Esophagus squamous epithelium (tissue), 4 donors: ENCODE measurements around the gene ULK4.

Experiments used
- POLR2A ChIP-seq, 4 donors: fragments of 450-650 bp; IDR thresholded peaks; one replicate each; pipeline ENCODE4 v1.6.1; 2017; ENCODE audit warnings: antibody characterized with exemption in 4 of 4, mild to moderate bottlenecking in 4 of 4, moderate library complexity in 3 of 4
- TF ChIP-seq, protein P1 (sequence below), 6 experiments: fragments of 450-650 bp in 4 of 6; fragments of 200-600 bp in 2 of 6; sonication (generic) in 2 of 6; IDR thresholded peaks; one replicate each; pipeline ENCODE4 v1.5.1; 2016 to 2019; ENCODE audit warnings: antibody characterized with exemption in 6 of 6, mild to moderate bottlenecking in 4 of 6, moderate library complexity in 4 of 6

DNA sequence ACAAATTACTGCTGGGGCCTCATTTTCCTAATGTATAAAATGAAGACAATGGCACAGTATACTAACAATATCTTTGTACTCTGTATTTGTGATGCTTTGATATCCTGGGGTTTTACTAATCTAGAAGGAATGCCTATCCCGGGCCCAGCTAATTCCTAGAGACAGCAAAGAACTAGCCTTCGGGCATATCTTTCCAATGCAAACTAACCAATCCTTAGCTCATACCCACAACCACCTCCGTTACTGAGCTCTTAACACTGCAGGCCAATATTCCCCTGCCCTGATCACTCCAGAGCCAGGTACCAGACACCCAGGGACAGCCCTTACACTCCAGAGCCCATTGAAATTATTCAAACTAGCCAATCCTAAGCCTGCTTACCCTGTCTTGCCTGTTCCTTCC is 309.0 kb downstream of the ULK4 start:
- no peak for TF ChIP-seq POLR2A (IDR thresholded peaks at IDR 0.05)
- TF ChIP-seq, protein P1, sequence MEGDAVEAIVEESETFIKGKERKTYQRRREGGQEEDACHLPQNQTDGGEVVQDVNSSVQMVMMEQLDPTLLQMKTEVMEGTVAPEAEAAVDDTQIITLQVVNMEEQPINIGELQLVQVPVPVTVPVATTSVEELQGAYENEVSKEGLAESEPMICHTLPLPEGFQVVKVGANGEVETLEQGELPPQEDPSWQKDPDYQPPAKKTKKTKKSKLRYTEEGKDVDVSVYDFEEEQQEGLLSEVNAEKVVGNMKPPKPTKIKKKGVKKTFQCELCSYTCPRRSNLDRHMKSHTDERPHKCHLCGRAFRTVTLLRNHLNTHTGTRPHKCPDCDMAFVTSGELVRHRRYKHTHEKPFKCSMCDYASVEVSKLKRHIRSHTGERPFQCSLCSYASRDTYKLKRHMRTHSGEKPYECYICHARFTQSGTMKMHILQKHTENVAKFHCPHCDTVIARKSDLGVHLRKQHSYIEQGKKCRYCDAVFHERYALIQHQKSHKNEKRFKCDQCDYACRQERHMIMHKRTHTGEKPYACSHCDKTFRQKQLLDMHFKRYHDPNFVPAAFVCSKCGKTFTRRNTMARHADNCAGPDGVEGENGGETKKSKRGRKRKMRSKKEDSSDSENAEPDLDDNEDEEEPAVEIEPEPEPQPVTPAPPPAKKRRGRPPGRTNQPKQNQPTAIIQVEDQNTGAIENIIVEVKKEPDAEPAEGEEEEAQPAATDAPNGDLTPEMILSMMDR (IDR thresholded peaks at IDR 0.05), result no peak
